Caco-2 (cell line): ENCODE measurements around the gene NDNF. TPM values are rescaled to one million over a fixed set of nuclear protein-coding genes. Genes with fewer than 3 reads are reported as not detected.

ENCODE experiments used
- BruUV-seq: library from RNA; stranded (reverse); fragments of 400-500 nt; replicated peaks from 2 replicates; lab custom pipeline; 2021; lab: Mats Ljungman, UMichigan
- CTCF ChIA-PET: fragments of 300-600 bp; sonication (Branson Sonifier 250); formaldehyde crosslinking; loops from one replicate; lab custom pipeline; 2022; ENCODE audit warnings: antibody characterized with exemption; lab: Charles Lee
- POLR2A ChIA-PET: fragments of 300-600 bp; sonication (Branson Sonifier 250); formaldehyde crosslinking; loops from one replicate; lab custom pipeline; 2022; ENCODE audit warnings: antibody characterized with exemption; lab: Charles Lee
- DNase-seq, 2 experiments: peaks; one replicate each; pipeline versions ENCODE4 v3.0.0 to v3.0.0-alpha.2; 2020 to 2022
- H3K27me3 ChIP-seq: replicated peaks from 2 replicates; pipeline ENCODE4 v1.6.0; 2011; ENCODE audit warnings: low read length; ENCODE audit not compliant: control insufficient read depth, insufficient read depth
- H3K36me3 ChIP-seq: 2 replicates; pipeline ENCODE4 v1.5.1; 2011; ENCODE audit warnings: low read length; ENCODE audit not compliant: control insufficient read depth, insufficient read depth
- H3K4me1 ChIP-seq: fragments of 250-450 bp; sonication (Bioruptor Pico); 2 replicates; pipeline ENCODE4 v1.5.1; 2020; ENCODE audit warnings: mild to moderate bottlenecking
- H3K4me3 ChIP-seq: 2 replicates; pipeline ENCODE4 v1.5.1; 2011; ENCODE audit warnings: low read depth, mild to moderate bottlenecking, control low read depth, low read length
- H3K9me3 ChIP-seq: fragments of 250-450 bp; sonication (Bioruptor Pico); 2 replicates; pipeline ENCODE4 v1.5.1; 2020; ENCODE audit warnings: mild to moderate bottlenecking, moderate library complexity
- H3K27ac Mint-ChIP-seq: one replicate; pipeline ENCODE4 v1.8.0; 2022; ENCODE audit warnings: mixed read lengths; ENCODE audit not compliant: unreplicated experiment
- H3K27me3 Mint-ChIP-seq: one replicate; pipeline ENCODE4 v1.8.0; 2022; ENCODE audit warnings: mixed read lengths; ENCODE audit not compliant: insufficient read depth, unreplicated experiment
- H3K36me3 Mint-ChIP-seq: one replicate; pipeline ENCODE4 v1.8.0; 2022; ENCODE audit warnings: mild to moderate bottlenecking, mixed read lengths; ENCODE audit not compliant: insufficient read depth, unreplicated experiment
- H3K4me1 Mint-ChIP-seq: one replicate; pipeline ENCODE4 v1.8.0; 2022; ENCODE audit warnings: low read depth, mixed read lengths; ENCODE audit not compliant: unreplicated experiment
- H3K4me3 Mint-ChIP-seq: one replicate; pipeline ENCODE4 v1.8.0; 2022; ENCODE audit warnings: mild to moderate bottlenecking, moderate library complexity, mixed read lengths; ENCODE audit not compliant: unreplicated experiment
- H3K9me3 Mint-ChIP-seq: one replicate; pipeline ENCODE4 v1.8.0; 2022; ENCODE audit warnings: mixed read lengths; ENCODE audit not compliant: unreplicated experiment
- CTCF ChIP-seq, 2 experiments: fragments of 200-600 bp in 1 of 2; IDR thresholded peaks; 1 replicate in 1 of 2; 2 replicates in 1 of 2; pipeline versions ENCODE4 v1.5.1 to v1.8.0; 2011 to 2022; ENCODE audit warnings: antibody characterized with exemption in 1 of 2, control low read depth in 1 of 2, inconsistent platforms in 1 of 2, low read depth in 1 of 2, low read length in 1 of 2, mild to moderate bottlenecking in 1 of 2, moderate library complexity in 1 of 2; ENCODE audit not compliant: insufficient read depth in 1 of 2, severe bottlenecking in 1 of 2, unreplicated experiment in 1 of 2
- intact Hi-C: fragments of 100-400 bp; cut with micrococcal nuclease; formaldehyde crosslinking; loops from one replicate; pipeline ENCODE4 v1.10.0; 2022; ENCODE audit not compliant: unreplicated experiment
- total RNA-seq: library from RNA; stranded (reverse); gene quantifications from 2 replicates; pipeline ENCODE4 v1.2.3, GENCODE V29; 2022

NDNF gene
- total RNA-seq, 1 experiment from 2014 or later: 3.7 TPM

GRCh38 chr4:121069430-121069829 lies 2.9 kb downstream of the NDNF start:
- DNase-seq: no peak
- Mint-ChIP-seq H3K27me3 (peaks cover 27% of the 10 kb centered on the region), H3K27ac (no peak overlapping the region), H3K4me3 (no peak overlapping the region), H3K36me3 (no peaks in the 10 kb centered on the region), H3K9me3 (no peaks in the 10 kb centered on the region), H3K4me1 (peaks cover 24% of the 10 kb centered on the region)
- no TSS peak for BruUV-seq
- ChIA-PET POLR2A (no interaction called here), CTCF (no interaction called here)
- Histone ChIP-seq H3K36me3 (no peaks in the 10 kb centered on the region), H3K9me3 (no peaks in the 10 kb centered on the region), H3K4me1 (peaks cover 6% of the 10 kb centered on the region; the same call in 1 of the 2 replicates), H3K27me3 (no peaks in the 10 kb centered on the region; the same call in 1 of the 2 replicates), H3K4me3 (no peak overlapping the region)
- no peak for TF ChIP-seq CTCF (IDR thresholded peaks at IDR 0.05; ENCODE audit: insufficient read depth in 1 of 2, low read depth in 1 of 2, low read length in 1 of 2, severe bottlenecking in 1 of 2, unreplicated experiment in 1 of 2)
- intact Hi-C loops: no loop called here

GRCh38 chr4:121064482-121064881 lies 7.9 kb downstream of the NDNF start:
- POLR2A ChIA-PET: no interaction called here
- Mint-ChIP-seq H3K27me3 (no peaks in the 10 kb centered on the region), H3K27ac (no peak overlapping the region), H3K4me3 (no peak overlapping the region), H3K9me3 (no peaks in the 10 kb centered on the region), H3K36me3 (no peaks in the 10 kb centered on the region), H3K4me1 (no peaks in the 10 kb centered on the region)
- no peak for DNase-seq
- no peak overlapping the region for H3K4me3 ChIP-seq
- intact Hi-C loops: no loop called here
- CTCF ChIA-PET: no interaction called here
- no peaks in the 10 kb centered on the region for H3K36me3 ChIP-seq
- TF ChIP-seq CTCF (IDR thresholded peaks at IDR 0.05; ENCODE audit: insufficient read depth in 1 of 2, low read depth in 1 of 2, low read length in 1 of 2, severe bottlenecking in 1 of 2, unreplicated experiment in 1 of 2): no peak
- BruUV-seq: no TSS peak
- no peaks in the 10 kb centered on the region for H3K9me3 ChIP-seq
- H3K4me1 ChIP-seq: no peaks in the 10 kb centered on the region
- H3K27me3 ChIP-seq: no peaks in the 10 kb centered on the region

- POLR2A ChIA-PET: no interaction called here
Observed at GRCh38 chr4:121062521-121062920, 9.8 kb downstream of the NDNF start.

More at GRCh38 chr4:121062521-121062920, 9.8 kb downstream of the NDNF start:
- Mint-ChIP-seq H3K27me3 (no peaks in the 10 kb centered on the region), H3K36me3 (no peaks in the 10 kb centered on the region), H3K9me3 (no peaks in the 10 kb centered on the region), H3K4me1 (no peaks in the 10 kb centered on the region), H3K27ac (no peak overlapping the region), H3K4me3 (no peak overlapping the region)
- no TSS peak for BruUV-seq
- intact Hi-C loops: no loop called here
- Histone ChIP-seq H3K4me1 (no peaks in the 10 kb centered on the region), H3K27me3 (no peaks in the 10 kb centered on the region), H3K36me3 (no peaks in the 10 kb centered on the region), H3K4me3 (no peak overlapping the region), H3K9me3 (no peaks in the 10 kb centered on the region)
- DNase-seq: no peak
- no peak for TF ChIP-seq CTCF (IDR thresholded peaks at IDR 0.05; ENCODE audit: insufficient read depth in 1 of 2, low read depth in 1 of 2, low read length in 1 of 2, severe bottlenecking in 1 of 2, unreplicated experiment in 1 of 2)
- CTCF ChIA-PET: no interaction called here
